Lower leg skin (tissue), 3 donors: ENCODE results near the gene SDHAF3.

Experiments
- CTCF ChIP-seq, 3 donors: fragments of 450-650 bp; IDR thresholded peaks; one replicate each; pipeline ENCODE4 v1.5.1; 2016; ENCODE audit warnings: antibody characterized with exemption in 3 of 3, mild to moderate bottlenecking in 3 of 3, moderate library complexity in 2 of 3
- POLR2A ChIP-seq, 2 donors: fragments of 450-650 bp; IDR thresholded peaks; one replicate each; pipeline ENCODE4 v1.6.1; 2016 to 2017; ENCODE audit warnings: antibody characterized with exemption in 2 of 2, mild to moderate bottlenecking in 1 of 2, moderate library complexity in 1 of 2

- TF ChIP-seq CTCF (IDR thresholded peaks at IDR 0.05) (no peak), POLR2A (IDR thresholded peaks at IDR 0.05) (no peak)
Measured at GRCh38 chr7:97119747-97120146, 2.2 kb downstream of the SDHAF3 start.
